Measurements from ENCODE around the gene TP53. TPM values are rescaled to one million over a fixed set of nuclear protein-coding genes. Genes with fewer than 3 reads are reported as not detected.

The TP53 gene
- total and polyA plus RNA-seq, 10 of the 15 experiments (the other 5 are each of a cell fraction or from before 2014, with no cell fraction given): 35.6 to 162 (median 75.9) TPM

- TF ChIP-seq EZH2 (IDR thresholded peaks at IDR 0.05; ENCODE audit: borderline replicate concordance, control insufficient read depth, low read depth, low read length) (no peak), ATF2 (IDR thresholded peaks at IDR 0.05; ENCODE audit: low read length) (no peak), ELK1 (IDR thresholded peaks at IDR 0.05; ENCODE audit: low read depth, low read length) (no peak), E4F1 (IDR thresholded peaks at IDR 0.05; ENCODE audit: borderline replicate concordance, partially characterized antibody) (no peak), EGR1 (IDR thresholded peaks at IDR 0.05; ENCODE audit: borderline replicate concordance in 1 of 2, low read depth in 2 of 2, low read length in 2 of 2) (peak in 1 of 2 experiments; percentile 14; a peak in 1 of 3 replicates), ZBTB4 (CRISPR knock-in tag; IDR thresholded peaks at IDR 0.05) (no peak), PRDM15 (CRISPR knock-in tag; IDR thresholded peaks at IDR 0.05) (no peak), NBN (IDR thresholded peaks at IDR 0.05) (no peak), ESRRA (IDR thresholded peaks at IDR 0.05; ENCODE audit: low read length) (no peak), WRNIP1 (IDR thresholded peaks at IDR 0.05; ENCODE audit: borderline replicate concordance, low read depth, low read length) (0 out of 2 replicates have a peak, but pooled peaks have one; percentile 32), SIN3A (IDR thresholded peaks at IDR 0.05; ENCODE audit: low read depth, low read length) (peak; percentile 55; the same call in 1 of the 2 replicates), RAD21 (IDR thresholded peaks at IDR 0.05; ENCODE audit: insufficient read depth, low read depth, low read length) (no peak), BACH1 (IDR thresholded peaks at IDR 0.05; ENCODE audit: borderline replicate concordance) (peak; percentile 44; the same call in 1 of the 2 replicates), YBX1 (IDR thresholded peaks at IDR 0.05) (no peak), CEBPB (IDR thresholded peaks at IDR 0.05; ENCODE audit: borderline replicate concordance in 1 of 2, low read depth in 2 of 2, low read length in 2 of 2) (no peak), SREBF2 (IDR thresholded peaks at IDR 0.05; ENCODE audit: low read length) (no peak)
Measured at GRCh38 chr17:7685533-7686221, 1.6 kb downstream of the TP53 start (continued).

All from GM12878 (cell line).